Kidney capillary endothelial cell (primary cell): ENCODE results near the gene ALG6.
"Not testable (repeated sequence)": the region's sequence is repeated elsewhere in the genome, so short reads cannot be mapped to it uniquely, and the experiment has no call there.

Experiments used
- DNase-seq: peaks from one replicate; pipeline ENCODE4 v3.0.0-alpha.2; 2018; ENCODE audit warnings: low spot score

The ALG6 gene

GRCh38 chr1:63328781-63329180 lies 38.6 kb upstream of the ALG6 start:
- DNase-seq = no peak

GRCh38 chr1:63329621-63330330 lies 37.7 kb upstream of the ALG6 start:
- no peak for DNase-seq

- DNase-seq = no peak
Measured at GRCh38 chr1:63330331-63330916, 37.0 kb upstream of the ALG6 start.

GRCh38 chr1:63342402-63342801 lies 25.0 kb upstream of the ALG6 start:
- DNase-seq = no peak

GRCh38 chr1:63343922-63344321 lies 23.5 kb upstream of the ALG6 start:
- no peak for DNase-seq

GRCh38 chr1:63350320-63350719 lies 17.1 kb upstream of the ALG6 start:
- DNase-seq = no peak

GRCh38 chr1:63352736-63353135 lies 14.7 kb upstream of the ALG6 start:
- no peak for DNase-seq

- not testable (repeated sequence) for DNase-seq
Measured at GRCh38 chr1:63356234-63356633, 11.2 kb upstream of the ALG6 start.

GRCh38 chr1:63359561-63359960 lies 7.9 kb upstream of the ALG6 start:
- DNase-seq = no peak

GRCh38 chr1:63362073-63362472 lies 5.4 kb upstream of the ALG6 start:
- no peak for DNase-seq

GRCh38 chr1:63362578-63362977 lies 4.8 kb upstream of the ALG6 start:
- no peak for DNase-seq

GRCh38 chr1:63363014-63363413 lies 4.4 kb upstream of the ALG6 start:
- DNase-seq = no peak

- DNase-seq = no peak
Measured at GRCh38 chr1:63366908-63367214, 566 bp upstream of the ALG6 start.

- DNase-seq = no peak
Measured at GRCh38 chr1:63368131-63368530, 704 bp downstream of the ALG6 start.

GRCh38 chr1:63379583-63379982 lies 12.2 kb downstream of the ALG6 start:
- DNase-seq = no peak

- no peak for DNase-seq
Measured at GRCh38 chr1:63381741-63382140, 14.3 kb downstream of the ALG6 start.

GRCh38 chr1:63401945-63402344 lies 34.5 kb downstream of the ALG6 start:
- no peak for DNase-seq

- DNase-seq = no peak
Measured at GRCh38 chr1:63403386-63403785, 36.0 kb downstream of the ALG6 start.

- DNase-seq = no peak
Measured at GRCh38 chr1:63405021-63405420, 37.6 kb downstream of the ALG6 start.

GRCh38 chr1:63405987-63406386 lies 38.6 kb downstream of the ALG6 start:
- DNase-seq = no peak

GRCh38 chr1:63407002-63407401 lies 39.6 kb downstream of the ALG6 start:
- DNase-seq = no peak

GRCh38 chr1:63408331-63408730 lies 40.9 kb downstream of the ALG6 start:
- DNase-seq = no peak

- DNase-seq = no peak
Measured at GRCh38 chr1:63411066-63411465, 43.6 kb downstream of the ALG6 start.

- DNase-seq = no peak
Measured at GRCh38 chr1:63413394-63413793, 46.0 kb downstream of the ALG6 start.
